ENCODE results near the gene PTF1A. TPM values are rescaled to one million over a fixed set of nuclear protein-coding genes. Genes with fewer than 3 reads are reported as not detected.

Gene PTF1A
- total RNA-seq, 4 donors from 2014 or later: not detected

- TF ChIP-seq CTCF (IDR thresholded peaks at IDR 0.05) (no peak), POLR2A (IDR thresholded peaks at IDR 0.05) (no peak)
- H3K9me3 ChIP-seq: no peaks in the 10 kb centered on the region
- peaks cover 25% of the 10 kb centered on the region for H3K27me3 ChIP-seq
- peaks cover 10 to 15% of the 10 kb centered on the region in 2 donors for H3K4me1 ChIP-seq
- H3K4me3 ChIP-seq (replicated peaks in 1 of 3): no peak overlapping the region
- intact Hi-C loops (cut with DNase I): no loop called here
- DNase-seq: no peak
- H3K27ac ChIP-seq: no peak overlapping the region
- 0 to 1% methylated on average over 3 to 21 of the region's 88 CpGs for WGBS, 2 donors
- H3K36me3 ChIP-seq: no peaks in the 10 kb centered on the region
These were observed 17.8 kb upstream of the PTF1A start for GRCh38 chr10:23174074-23174976.

GRCh38 chr10:23174977-23175512 lies 17.1 kb upstream of the PTF1A start:
- TF ChIP-seq CTCF (IDR thresholded peaks at IDR 0.05): no peak
- TF ChIP-seq POLR2A (IDR thresholded peaks at IDR 0.05): no peak
- H3K4me3 ChIP-seq (replicated peaks in 1 of 3): no peak overlapping the region
- H3K9me3 ChIP-seq: no peaks in the 10 kb centered on the region
- WGBS, 2 donors: 29 to 34% methylated on average over 12 to 14 of the region's 14 CpGs
- intact Hi-C loops (cut with DNase I): no loop called here
- peaks cover 25% of the 10 kb centered on the region for H3K27me3 ChIP-seq
- H3K4me1 ChIP-seq: peaks cover 10 to 15% of the 10 kb centered on the region in 2 donors
- H3K27ac ChIP-seq: no peak overlapping the region
- no peaks in the 10 kb centered on the region for H3K36me3 ChIP-seq
- DNase-seq: no peak

GRCh38 chr10:23186178-23186577 lies 5.9 kb upstream of the PTF1A start:
- H3K27me3 ChIP-seq: no peaks in the 10 kb centered on the region
- intact Hi-C loops (cut with DNase I): no loop called here
- TF ChIP-seq CTCF (IDR thresholded peaks at IDR 0.05) (no peak), POLR2A (IDR thresholded peaks at IDR 0.05) (no peak)
- H3K4me1 ChIP-seq: no peaks in the 10 kb centered on the region
- H3K27ac ChIP-seq: no peak overlapping the region
- DNase-seq: no peak
- 41 to 50% methylated on average over 7 of the region's 7 CpGs for WGBS, 2 donors
- H3K36me3 ChIP-seq: no peaks in the 10 kb centered on the region
- H3K9me3 ChIP-seq: no peaks in the 10 kb centered on the region
- H3K4me3 ChIP-seq (replicated peaks in 1 of 3): no peak overlapping the region

- intact Hi-C loops (cut with DNase I): no loop called here
- Histone ChIP-seq H3K27me3 (no peaks in the 10 kb centered on the region), H3K4me1 (peaks cover 0 to 1% of the 10 kb centered on the region in 2 donors), H3K4me3 (replicated peaks in 1 of 3) (no peak overlapping the region), H3K9me3 (no peaks in the 10 kb centered on the region), H3K27ac (no peak overlapping the region), H3K36me3 (no peaks in the 10 kb centered on the region)
- no peak for TF ChIP-seq POLR2A (IDR thresholded peaks at IDR 0.05)
- no peak for TF ChIP-seq CTCF (IDR thresholded peaks at IDR 0.05)
- no peak for DNase-seq
- WGBS, 2 donors: 44 to 45% methylated on average over 5 of the region's 5 CpGs
These were observed 5.4 kb upstream of the PTF1A start for GRCh38 chr10:23186697-23187096.

GRCh38 chr10:23187155-23187554 lies 5.0 kb upstream of the PTF1A start:
- TF ChIP-seq CTCF (IDR thresholded peaks at IDR 0.05): no peak
- no peak for TF ChIP-seq POLR2A (IDR thresholded peaks at IDR 0.05)
- Histone ChIP-seq H3K4me3 (replicated peaks in 1 of 3) (no peak overlapping the region), H3K36me3 (no peaks in the 10 kb centered on the region), H3K4me1 (peaks cover 0 to 6% of the 10 kb centered on the region in 2 donors), H3K27me3 (no peaks in the 10 kb centered on the region), H3K9me3 (no peaks in the 10 kb centered on the region), H3K27ac (no peak overlapping the region)
- intact Hi-C loops (cut with DNase I): no loop called here
- DNase-seq: no peak
- WGBS, 2 donors: 71 to 84% methylated on average over 1 of the region's 1 CpG

All from thyroid gland (tissue), 4 donors.